ENCODE data around the gene SUPT4H1. TPM values are rescaled to one million over a fixed set of nuclear protein-coding genes. Genes with fewer than 3 reads are reported as not detected.

Gene SUPT4H1
- total RNA-seq, 2 donors from 2014 or later = 84.0 to 143 TPM

- H3K36me3 Mint-ChIP-seq = no peaks in the 10 kb centered on the region
- H3K4me3 Mint-ChIP-seq = no peak overlapping the region
- ATAC-seq (no peak), DNase-seq (ENCODE audit: low spot score) (no peak)
- peaks cover 11 to 14% of the 10 kb centered on the region in 2 donors for H3K4me1 Mint-ChIP-seq (ENCODE audit: low read depth in 2 of 2)
- no peaks in the 10 kb centered on the region for H3K9me3 Mint-ChIP-seq
- H3K27me3 Mint-ChIP-seq = no peaks in the 10 kb centered on the region
- no peak overlapping the region for H3K27ac Mint-ChIP-seq
Observed at GRCh38 chr17:58304750-58305486, 47.1 kb downstream of the SUPT4H1 start.

- Mint-ChIP-seq H3K4me3 (no peak overlapping the region), H3K36me3 (no peaks in the 10 kb centered on the region), H3K27me3 (no peaks in the 10 kb centered on the region), H3K4me1 (ENCODE audit: low read depth in 2 of 2) (peaks cover 11 to 14% of the 10 kb centered on the region in 2 donors), H3K27ac (no peak overlapping the region), H3K9me3 (no peaks in the 10 kb centered on the region)
- DNase-seq (ENCODE audit: low spot score) = no peak
- ATAC-seq = peak; percentile 65 to 74
Observed at GRCh38 chr17:58303971-58304749, 47.8 kb downstream of the SUPT4H1 start.

GRCh38 chr17:58302919-58303585 is 48.9 kb downstream of the SUPT4H1 start:
- DNase-seq (ENCODE audit: low spot score) (no peak), ATAC-seq (peak in 1 of 2 donors; percentile 3)
- Mint-ChIP-seq H3K27ac (no peak overlapping the region), H3K27me3 (no peaks in the 10 kb centered on the region), H3K9me3 (no peaks in the 10 kb centered on the region), H3K36me3 (no peaks in the 10 kb centered on the region), H3K4me3 (no peak overlapping the region), H3K4me1 (ENCODE audit: low read depth in 2 of 2) (peaks cover 11 to 12% of the 10 kb centered on the region in 2 donors)

GRCh38 chr17:58302171-58302918 is 49.7 kb downstream of the SUPT4H1 start:
- no peak overlapping the region for H3K27ac Mint-ChIP-seq
- ATAC-seq (no peak), DNase-seq (ENCODE audit: low spot score) (no peak)
- peaks cover 11% of the 10 kb centered on the region in 2 donors for H3K4me1 Mint-ChIP-seq (ENCODE audit: low read depth in 2 of 2)
- no peaks in the 10 kb centered on the region for H3K27me3 Mint-ChIP-seq
- H3K36me3 Mint-ChIP-seq = no peaks in the 10 kb centered on the region
- no peaks in the 10 kb centered on the region for H3K9me3 Mint-ChIP-seq
- H3K4me3 Mint-ChIP-seq = no peak overlapping the region

- H3K27ac Mint-ChIP-seq = no peak overlapping the region
- H3K4me1 Mint-ChIP-seq (ENCODE audit: low read depth in 2 of 2) = peaks cover 6 to 11% of the 10 kb centered on the region in 2 donors
- H3K27me3 Mint-ChIP-seq = no peaks in the 10 kb centered on the region
- H3K4me3 Mint-ChIP-seq = no peak overlapping the region
- no peaks in the 10 kb centered on the region for H3K36me3 Mint-ChIP-seq
- no peaks in the 10 kb centered on the region for H3K9me3 Mint-ChIP-seq
- ATAC-seq (no peak), DNase-seq (ENCODE audit: low spot score) (no peak)
Observed at GRCh38 chr17:58301504-58302150, 50.4 kb downstream of the SUPT4H1 start.

GRCh38 chr17:58300336-58300735 is 51.7 kb downstream of the SUPT4H1 start:
- no peaks in the 10 kb centered on the region for H3K9me3 Mint-ChIP-seq
- H3K4me1 Mint-ChIP-seq (ENCODE audit: low read depth in 2 of 2) = peaks cover 6 to 11% of the 10 kb centered on the region in 2 donors
- no peaks in the 10 kb centered on the region for H3K36me3 Mint-ChIP-seq
- H3K27ac Mint-ChIP-seq = no peak overlapping the region
- H3K4me3 Mint-ChIP-seq = no peak overlapping the region
- H3K27me3 Mint-ChIP-seq = peaks cover 0 to 2% of the 10 kb centered on the region in 2 donors
- ATAC-seq (no peak), DNase-seq (ENCODE audit: low spot score) (no peak)

Other genes starting within 250 kb of the SUPT4H1 start
- under 1 TPM in 1 of 2 donors, not detected in 1; 0.25 TPM for gene OR4D1, start 203.8 kb downstream of the SUPT4H1 start, total RNA-seq
- not detected for gene OR4D2, start 185.2 kb downstream of the SUPT4H1 start, total RNA-seq
- not detected for gene EPX, start 159.5 kb downstream of the SUPT4H1 start, total RNA-seq
- gene MKS1, start 132.9 kb downstream of the SUPT4H1 start, total RNA-seq = 10 to 100 TPM; 13.2 to 20.2 TPM
- gene LPO, start 113.6 kb downstream of the SUPT4H1 start, total RNA-seq = not detected
- gene MPO, start 71.3 kb downstream of the SUPT4H1 start, total RNA-seq = not detected
- 10 to 100 TPM; 54.0 to 82.3 TPM for gene TSPOAP1, start 23.4 kb downstream of the SUPT4H1 start, total RNA-seq
- 1 to 10 TPM in 1 of 2 donors, not detected in 1; 1.3 TPM for gene RNF43, start 65.3 kb upstream of the SUPT4H1 start, total RNA-seq
- 1 to 10 TPM; 1.7 to 3.3 TPM for gene HSF5, start 136.2 kb upstream of the SUPT4H1 start, total RNA-seq
- 100 to 1,000 TPM in 1 of 2 donors, 10 to 100 TPM in 1; 60.1 to 104 TPM for gene MTMR4, start 162.4 kb upstream of the SUPT4H1 start, total RNA-seq

Measured in natural killer cell treated with Interleukin-12 subunit alpha and Interleukin-12 subunit beta and Interleukin-15 and Interleukin-18, amount 100 ng/mL, for 72 hours (primary cell).